PC-3 (cell line): ENCODE data around the gene DDI2.

Experiments
- CTCF ChIP-seq: fragments of 300-600 bp; sonication (generic); conservative IDR thresholded peaks from 2 replicates; pipeline ENCODE4 v1.5.1; 2017; ENCODE audit warnings: antibody characterized with exemption, low read depth, mild to moderate bottlenecking, low read length
- EZH2 ChIP-seq: fragments of 300-600 bp; sonication (generic); IDR thresholded peaks from one replicate; pipeline ENCODE4 v1.6.1; 2017; ENCODE audit warnings: antibody characterized with exemption, mild to moderate bottlenecking, low read length; ENCODE audit not compliant: unreplicated experiment
- EZH2phosphoT487 ChIP-seq: fragments of 300-600 bp; sonication (generic); IDR thresholded peaks from 2 replicates; pipeline ENCODE4 v1.6.1; 2018; ENCODE audit warnings: mild to moderate bottlenecking, antibody characterized with exemption, low read length, borderline replicate concordance

GRCh38 chr1:15598436-15598835, 18.8 kb upstream of the DDI2 start:
- TF ChIP-seq CTCF (no peak), EZH2 (no peak), EZH2phosphoT487 (no peak)
